NB4 (cell line): Measurements from ENCODE around the gene AMBP.

Source experiments
- MAX ChIP-seq: IDR thresholded peaks from 2 replicates; pipeline ENCODE4 v1.6.1; 2011; ENCODE audit warnings: low read depth, low read length
- TF ChIP-seq, protein P1 (sequence below): IDR thresholded peaks from one replicate; pipeline ENCODE4 v1.5.1; 2012; ENCODE audit warnings: low read depth, low read length

DNA sequence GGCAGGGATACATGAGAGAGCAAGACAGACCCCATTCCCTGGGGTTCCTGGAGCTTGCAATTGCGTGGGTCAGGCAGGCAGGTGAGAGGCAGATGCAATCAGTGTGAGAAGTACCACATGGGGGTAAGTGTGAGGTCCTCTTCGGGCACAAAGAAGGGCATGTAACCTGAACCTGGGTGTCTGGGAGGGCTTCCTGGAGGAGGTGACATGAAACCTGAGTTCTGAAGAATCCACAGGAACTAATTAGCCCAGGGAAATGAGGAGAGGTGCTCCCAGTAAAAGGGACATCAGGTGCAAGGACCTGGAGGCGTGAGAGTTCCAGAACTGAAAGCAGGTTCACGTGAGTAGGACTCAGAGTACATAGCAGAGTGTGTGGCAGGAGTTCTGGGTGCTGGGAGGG, 2.5 kb downstream of the AMBP start:
- no peak for TF ChIP-seq MAX
- TF ChIP-seq, protein P1, sequence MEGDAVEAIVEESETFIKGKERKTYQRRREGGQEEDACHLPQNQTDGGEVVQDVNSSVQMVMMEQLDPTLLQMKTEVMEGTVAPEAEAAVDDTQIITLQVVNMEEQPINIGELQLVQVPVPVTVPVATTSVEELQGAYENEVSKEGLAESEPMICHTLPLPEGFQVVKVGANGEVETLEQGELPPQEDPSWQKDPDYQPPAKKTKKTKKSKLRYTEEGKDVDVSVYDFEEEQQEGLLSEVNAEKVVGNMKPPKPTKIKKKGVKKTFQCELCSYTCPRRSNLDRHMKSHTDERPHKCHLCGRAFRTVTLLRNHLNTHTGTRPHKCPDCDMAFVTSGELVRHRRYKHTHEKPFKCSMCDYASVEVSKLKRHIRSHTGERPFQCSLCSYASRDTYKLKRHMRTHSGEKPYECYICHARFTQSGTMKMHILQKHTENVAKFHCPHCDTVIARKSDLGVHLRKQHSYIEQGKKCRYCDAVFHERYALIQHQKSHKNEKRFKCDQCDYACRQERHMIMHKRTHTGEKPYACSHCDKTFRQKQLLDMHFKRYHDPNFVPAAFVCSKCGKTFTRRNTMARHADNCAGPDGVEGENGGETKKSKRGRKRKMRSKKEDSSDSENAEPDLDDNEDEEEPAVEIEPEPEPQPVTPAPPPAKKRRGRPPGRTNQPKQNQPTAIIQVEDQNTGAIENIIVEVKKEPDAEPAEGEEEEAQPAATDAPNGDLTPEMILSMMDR = no peak
